T-helper 2 cell (primary cell): ENCODE measurements around the gene FOXA2.
"Not testable (repeated sequence)": the region's sequence is repeated elsewhere in the genome, so short reads cannot be mapped to it uniquely, and the experiment has no call there.

ENCODE experiments used
- DNase-seq, 5 experiments: peaks; one replicate each; pipeline versions ENCODE4 v3.0.0 to v3.0.0-alpha.2; 2012 to 2022

FOXA2 gene

DNA sequence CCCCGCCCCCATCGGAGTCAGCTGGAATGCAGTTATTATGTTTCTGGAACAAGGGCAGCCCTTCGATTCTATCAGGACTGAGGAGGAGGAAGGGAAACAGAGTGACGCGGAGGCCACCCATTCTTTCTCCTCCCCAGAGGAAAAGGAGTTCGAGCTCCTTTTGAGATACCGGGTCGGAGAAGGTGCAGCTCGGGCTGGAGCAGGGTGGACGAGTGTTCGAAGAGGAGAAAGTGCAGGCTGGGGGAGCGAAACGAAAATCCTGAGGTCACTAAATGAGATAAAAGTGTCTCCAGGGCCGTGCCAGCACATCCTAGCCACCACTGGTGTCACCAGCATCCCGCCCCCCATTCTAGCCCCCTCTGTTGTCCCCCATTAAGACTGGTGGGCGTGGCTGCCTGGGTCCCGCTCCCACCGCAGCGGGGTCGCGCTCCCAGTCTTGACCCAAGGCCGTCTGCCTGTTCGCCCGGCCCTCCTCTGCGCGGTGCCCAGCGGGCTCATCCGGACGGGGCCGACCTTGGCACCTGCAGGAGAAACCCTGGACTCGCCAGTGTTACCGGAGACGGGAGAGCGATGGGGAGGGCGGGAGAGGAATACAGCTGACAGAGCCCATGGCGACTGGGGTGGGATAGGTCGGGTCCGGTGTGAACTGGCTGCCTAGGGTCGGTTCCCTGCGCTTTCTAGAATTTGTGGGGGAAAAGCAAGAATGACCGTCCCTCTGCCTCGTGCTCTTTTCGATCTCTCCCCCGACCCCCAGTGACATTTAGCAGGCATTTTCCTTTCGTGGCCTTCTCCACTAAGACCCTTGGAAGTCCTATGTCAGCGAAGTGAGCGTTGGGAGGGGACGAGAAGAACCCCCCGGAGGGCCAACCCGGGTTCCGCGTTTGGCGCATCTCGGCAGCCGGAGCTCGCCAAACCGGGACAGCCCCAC lies 16.2 kb downstream of the FOXA2 start:
- no peak for DNase-seq

- DNase-seq: no peak
Measured at GRCh38 chr20:22566876-22567658, 17.3 kb downstream of the FOXA2 start.

- DNase-seq: no peak
Measured at GRCh38 chr20:22563062-22563965, 21.1 kb downstream of the FOXA2 start.

GRCh38 chr20:22562620-22563019 lies 21.8 kb downstream of the FOXA2 start:
- DNase-seq: no peak

GRCh38 chr20:22561965-22562577 lies 22.3 kb downstream of the FOXA2 start:
- DNase-seq: no peak

DNA sequence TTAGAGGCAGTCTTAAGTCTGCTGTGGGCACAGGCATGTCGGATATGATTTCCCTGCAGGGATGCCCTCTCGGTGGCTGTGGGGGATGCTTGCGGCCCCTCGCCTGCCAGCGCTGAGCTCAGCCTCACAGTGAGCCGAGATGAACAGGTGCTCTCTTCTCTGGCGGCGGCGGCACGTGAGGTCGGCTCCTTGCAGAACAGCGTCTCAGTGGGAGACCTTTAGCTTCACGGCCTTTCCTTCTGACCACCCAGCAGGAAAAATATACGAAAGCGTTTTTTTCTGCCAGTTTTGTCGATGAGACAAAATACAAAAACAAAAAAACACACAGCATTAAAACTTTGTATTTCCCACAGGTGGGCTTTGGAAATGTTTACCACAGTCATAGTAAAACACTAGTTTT lies 23.6 kb downstream of the FOXA2 start:
- no peak for DNase-seq

DNA sequence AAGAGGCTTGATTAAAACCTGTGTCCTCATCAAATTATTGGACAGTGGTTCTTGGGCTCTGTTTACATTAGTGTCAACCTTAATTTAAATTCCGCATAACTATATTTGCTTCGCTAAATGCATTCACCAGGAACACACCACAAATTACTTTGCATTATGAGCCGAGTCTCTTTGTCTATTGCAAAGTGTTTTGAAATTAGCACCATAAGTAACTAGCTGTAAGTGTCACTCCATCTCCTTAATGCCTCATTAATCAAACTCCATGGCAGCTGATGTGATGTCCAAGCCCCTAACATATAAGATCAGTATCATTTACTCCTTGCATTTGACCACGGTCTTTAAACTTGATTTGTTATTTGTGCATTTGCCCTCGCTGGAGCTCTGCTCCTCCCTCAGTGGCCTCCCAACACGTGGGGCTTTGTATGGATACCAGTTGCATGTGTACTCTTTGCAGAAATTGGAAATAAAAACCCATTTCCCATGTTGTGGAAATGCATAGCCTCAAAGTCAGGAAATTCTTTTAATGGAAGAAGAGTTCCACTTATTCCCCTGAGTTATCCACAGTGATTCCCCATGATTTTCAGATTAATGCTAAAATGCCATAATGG lies 24.6 kb downstream of the FOXA2 start:
- no peak for DNase-seq

- no peak for DNase-seq
Measured at GRCh38 chr20:22557403-22558276, 26.7 kb downstream of the FOXA2 start.

- no peak for DNase-seq
Measured at GRCh38 chr20:22556565-22557056, 27.8 kb downstream of the FOXA2 start.

DNA sequence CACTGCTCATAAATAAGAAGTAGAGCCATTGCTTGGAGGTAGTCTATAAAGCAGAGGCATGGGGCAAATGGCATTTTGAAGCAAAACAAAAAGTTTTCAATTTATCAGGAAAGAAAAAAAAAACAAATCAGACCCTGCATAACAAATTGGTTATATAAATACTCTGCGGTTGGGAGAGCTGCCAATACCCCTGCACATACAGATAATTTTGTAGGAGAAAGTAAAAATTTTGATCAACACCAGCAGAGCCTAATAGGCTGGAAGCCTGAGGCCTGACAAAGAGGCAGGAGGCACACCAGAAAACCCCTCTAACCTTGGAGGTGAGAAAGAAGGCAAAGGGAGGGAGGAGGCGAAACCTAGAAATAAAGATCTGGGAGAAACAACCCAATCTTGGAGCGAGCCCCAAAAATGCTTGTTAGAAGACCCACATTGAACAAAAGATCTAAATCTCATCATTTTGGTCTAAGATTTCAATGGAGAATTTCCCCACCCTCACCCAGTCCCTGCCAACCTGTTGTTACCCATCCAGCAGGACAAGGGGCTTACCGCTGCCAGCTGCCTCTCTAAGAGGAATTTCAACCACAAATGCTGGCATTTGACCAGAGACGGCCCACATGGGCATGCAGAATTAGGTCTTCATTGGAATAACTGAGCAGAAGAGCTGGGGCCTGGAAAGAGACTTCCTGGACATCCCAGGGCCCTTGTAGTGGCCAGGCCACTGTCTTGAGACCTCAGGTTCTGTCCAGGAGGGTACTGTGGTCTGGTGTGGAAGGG lies 28.4 kb downstream of the FOXA2 start:
- no peak for DNase-seq

GRCh38 chr20:22554391-22554790 lies 30.0 kb downstream of the FOXA2 start:
- no peak for DNase-seq

DNA sequence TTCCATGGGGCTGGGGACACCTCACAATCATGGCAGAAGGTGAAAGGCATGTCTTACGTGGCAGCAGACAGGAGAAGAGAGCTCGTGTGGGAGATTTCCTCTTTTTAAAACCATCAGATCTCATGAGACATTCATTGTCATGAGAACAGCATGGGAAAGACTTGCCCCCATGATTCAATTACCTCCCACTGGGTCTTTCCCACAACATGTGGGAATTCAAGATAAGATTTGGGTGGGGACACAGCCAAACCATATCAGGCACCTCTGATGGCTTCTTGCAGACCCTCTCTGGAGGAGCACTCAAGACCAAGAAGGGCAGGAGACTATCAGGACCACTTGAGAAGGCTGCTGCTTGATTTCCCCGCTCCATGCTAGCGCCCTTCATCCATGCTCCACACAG lies 33.9 kb downstream of the FOXA2 start:
- not testable (repeated sequence) for DNase-seq

- DNase-seq: no peak
Measured at GRCh38 chr20:22548040-22548439, 36.3 kb downstream of the FOXA2 start.

DNA sequence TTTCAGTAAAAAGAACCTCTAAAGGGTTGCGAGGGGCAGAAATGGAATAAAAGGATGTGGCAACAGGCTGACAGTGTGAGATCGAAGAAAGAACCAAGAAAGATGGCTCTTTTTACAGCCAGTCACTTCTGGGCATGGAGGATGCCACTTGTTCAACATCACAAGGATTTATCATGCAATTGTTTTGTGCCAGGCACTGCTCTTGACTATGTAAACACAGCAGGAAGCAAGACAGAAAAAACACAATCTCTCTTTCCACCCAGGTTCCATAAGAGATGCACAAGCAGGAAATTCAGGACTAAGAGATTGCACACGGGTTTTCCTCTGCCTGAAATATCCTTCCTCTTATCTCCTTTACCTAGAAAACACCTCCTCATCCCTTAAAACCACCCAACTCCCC lies 38.0 kb downstream of the FOXA2 start:
- DNase-seq: no peak

GRCh38 chr20:22545045-22545444 lies 39.3 kb downstream of the FOXA2 start:
- DNase-seq: no peak

DNA sequence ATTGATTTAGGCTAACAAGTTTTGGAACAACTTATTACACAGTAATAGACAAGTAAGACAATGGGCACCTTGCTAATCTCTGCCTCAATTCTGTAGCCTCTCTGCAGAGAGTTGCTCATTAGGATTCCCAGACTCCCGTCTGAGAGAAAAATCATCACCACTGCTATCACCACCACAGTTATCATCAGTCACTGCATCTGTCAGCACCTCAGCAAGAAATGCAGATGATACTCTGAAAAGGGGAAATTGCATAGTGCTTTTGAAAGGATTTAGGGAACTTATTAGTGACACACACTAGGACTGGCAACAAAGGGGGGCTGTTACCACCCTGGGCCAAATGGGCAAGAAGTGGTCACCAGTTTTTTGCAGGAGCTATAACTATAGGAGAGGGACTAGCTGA lies 39.9 kb downstream of the FOXA2 start:
- DNase-seq: no peak

DNA sequence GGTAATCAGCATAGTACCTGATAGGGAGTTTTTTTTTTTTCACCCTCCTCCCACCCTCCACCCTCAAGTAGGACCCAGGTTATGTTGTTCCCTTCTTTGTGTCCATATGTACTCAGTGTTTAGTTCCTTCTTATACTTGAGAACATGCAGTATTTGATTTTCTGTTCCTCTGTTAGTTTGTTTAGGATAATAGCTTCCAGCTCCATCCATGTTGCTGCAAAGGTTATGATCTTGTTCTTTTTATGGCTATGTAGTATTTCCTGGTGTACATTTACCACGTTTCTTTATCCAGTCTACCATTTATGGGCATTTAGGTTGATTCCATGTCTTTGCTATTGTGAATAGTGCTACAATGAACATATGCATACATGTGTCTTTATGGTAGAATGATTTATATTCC lies 41.9 kb downstream of the FOXA2 start:
- no peak for DNase-seq

DNA sequence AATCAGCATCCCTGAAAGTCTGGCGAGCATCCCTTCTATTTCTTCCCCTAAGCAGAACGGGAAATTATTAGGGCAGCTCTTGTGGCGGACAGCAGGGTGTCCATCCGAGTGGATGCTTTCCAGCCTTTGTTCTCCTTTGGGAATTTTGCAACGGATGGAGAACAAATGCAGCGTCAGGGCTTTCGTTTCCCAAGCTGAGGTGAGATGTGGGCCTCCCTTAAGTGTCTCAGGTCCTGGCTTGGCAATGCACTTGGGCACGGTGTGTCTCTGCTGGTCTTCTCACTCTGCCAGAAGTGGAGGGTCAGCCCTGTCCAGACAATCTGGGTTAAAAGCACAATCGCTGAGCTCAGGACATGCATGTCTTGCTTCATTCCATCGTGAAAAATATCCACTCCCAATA lies 43.5 kb downstream of the FOXA2 start:
- DNase-seq: no peak

DNA sequence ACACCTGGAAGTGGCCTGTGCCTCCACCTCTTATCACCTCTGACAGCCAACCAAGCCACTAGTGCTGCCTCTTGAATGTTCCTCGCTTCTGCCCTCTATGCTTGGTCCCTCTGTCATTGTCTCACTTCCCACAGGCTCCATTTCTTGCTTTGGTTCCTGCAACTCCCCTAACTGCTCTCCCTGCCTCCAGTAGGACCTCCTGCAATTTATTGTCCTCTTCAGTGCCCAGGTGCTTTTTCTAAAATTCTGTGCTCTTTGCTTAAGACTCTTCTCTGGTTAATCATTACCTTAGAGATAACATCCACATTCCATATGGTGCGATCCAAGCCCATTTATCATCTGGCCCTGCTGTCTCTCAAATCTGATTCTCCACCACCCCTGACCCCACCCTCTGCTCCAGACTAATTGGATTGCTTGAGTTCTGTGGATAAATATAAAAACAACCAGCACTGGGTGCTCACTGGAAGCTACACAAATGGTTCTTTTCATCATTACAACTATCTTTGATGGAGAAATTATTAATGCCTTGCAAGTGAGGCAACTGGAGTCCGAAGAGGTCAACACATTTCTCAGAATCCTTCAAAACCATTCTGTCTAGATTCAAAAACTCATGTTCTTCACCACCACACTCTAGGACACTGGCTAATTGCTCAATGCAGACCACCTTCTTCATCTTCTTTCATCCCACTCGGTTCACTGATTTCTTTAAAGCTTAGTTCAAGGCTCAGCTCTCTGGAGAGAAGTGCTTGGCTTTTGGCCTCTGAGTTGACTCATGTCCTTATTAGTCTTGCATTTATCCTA lies 47.2 kb downstream of the FOXA2 start:
- DNase-seq: no peak
